ENCODE results near the gene RAB6B. TPM values are rescaled to one million over a fixed set of nuclear protein-coding genes. Genes with fewer than 3 reads are reported as not detected.

RAB6B gene
- total and polyA plus RNA-seq, 2 experiments from 2014 or later: 1.2 to 3.9 TPM

DNA sequence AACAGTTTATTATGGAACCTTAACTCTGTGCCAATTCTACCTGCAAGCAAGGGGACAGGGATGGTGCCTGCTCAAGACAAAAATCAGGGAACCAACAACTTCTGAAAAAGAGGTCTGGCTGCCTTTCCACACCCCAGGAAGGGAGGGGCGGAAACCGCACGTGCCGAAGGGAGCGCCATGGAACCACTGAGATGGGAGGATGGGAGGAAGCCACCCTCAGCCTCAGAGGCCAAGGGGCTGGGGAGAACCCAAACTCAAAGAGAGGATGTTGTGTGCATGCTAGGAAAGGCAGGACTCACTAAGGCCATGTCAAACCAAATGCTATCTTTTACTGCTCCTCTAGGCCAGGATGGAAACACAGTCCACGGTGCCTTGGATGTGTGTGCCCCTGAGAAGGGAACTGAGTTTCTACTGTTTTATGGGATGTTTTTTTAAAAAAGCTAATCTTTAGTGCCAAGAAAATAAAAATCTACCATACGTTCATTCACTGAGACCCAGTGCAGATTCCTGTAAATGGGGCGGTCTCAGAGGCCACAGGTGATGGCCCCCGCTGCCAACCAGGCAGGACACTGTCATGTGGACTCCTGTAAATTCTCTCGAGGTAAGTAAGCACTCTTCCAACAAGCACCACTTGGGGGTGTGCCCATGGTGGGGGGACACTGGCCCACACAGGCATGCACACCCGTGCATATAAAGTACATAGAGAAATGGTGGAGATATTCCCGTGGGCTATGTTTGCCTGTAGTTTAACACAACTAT, 69.5 kb downstream of the RAB6B start:
- ATAC-seq: no peak
- no peaks in the 10 kb centered on the region for H3K4me1 ChIP-seq (ENCODE audit: insufficient read depth)
- H3K27me3 Mint-ChIP-seq (ENCODE audit: insufficient read depth, low read depth, poor library complexity): peaks cover 12% of the 10 kb centered on the region
- H3K4me3 ChIP-seq: no peak overlapping the region
- peaks cover 4% of the 10 kb centered on the region; the same call in 1 of the 2 replicates for H3K9me2 ChIP-seq (ENCODE audit: insufficient read depth)
- no peaks in the 10 kb centered on the region for H3F3A ChIP-seq (replicated peaks; ENCODE audit: low read depth)
- no peak overlapping the region for H2AFZ ChIP-seq
- no peaks in the 10 kb centered on the region for H4K20me1 ChIP-seq (replicated peaks; ENCODE audit: insufficient read depth)
- H3K4me1 Mint-ChIP-seq: peaks cover 14% of the 10 kb centered on the region
- peaks cover 43% of the 10 kb centered on the region for H3K36me3 Mint-ChIP-seq (ENCODE audit: low read depth)
- H3K9me3 Mint-ChIP-seq: no peaks in the 10 kb centered on the region
- TF ChIP-seq, protein P1, sequence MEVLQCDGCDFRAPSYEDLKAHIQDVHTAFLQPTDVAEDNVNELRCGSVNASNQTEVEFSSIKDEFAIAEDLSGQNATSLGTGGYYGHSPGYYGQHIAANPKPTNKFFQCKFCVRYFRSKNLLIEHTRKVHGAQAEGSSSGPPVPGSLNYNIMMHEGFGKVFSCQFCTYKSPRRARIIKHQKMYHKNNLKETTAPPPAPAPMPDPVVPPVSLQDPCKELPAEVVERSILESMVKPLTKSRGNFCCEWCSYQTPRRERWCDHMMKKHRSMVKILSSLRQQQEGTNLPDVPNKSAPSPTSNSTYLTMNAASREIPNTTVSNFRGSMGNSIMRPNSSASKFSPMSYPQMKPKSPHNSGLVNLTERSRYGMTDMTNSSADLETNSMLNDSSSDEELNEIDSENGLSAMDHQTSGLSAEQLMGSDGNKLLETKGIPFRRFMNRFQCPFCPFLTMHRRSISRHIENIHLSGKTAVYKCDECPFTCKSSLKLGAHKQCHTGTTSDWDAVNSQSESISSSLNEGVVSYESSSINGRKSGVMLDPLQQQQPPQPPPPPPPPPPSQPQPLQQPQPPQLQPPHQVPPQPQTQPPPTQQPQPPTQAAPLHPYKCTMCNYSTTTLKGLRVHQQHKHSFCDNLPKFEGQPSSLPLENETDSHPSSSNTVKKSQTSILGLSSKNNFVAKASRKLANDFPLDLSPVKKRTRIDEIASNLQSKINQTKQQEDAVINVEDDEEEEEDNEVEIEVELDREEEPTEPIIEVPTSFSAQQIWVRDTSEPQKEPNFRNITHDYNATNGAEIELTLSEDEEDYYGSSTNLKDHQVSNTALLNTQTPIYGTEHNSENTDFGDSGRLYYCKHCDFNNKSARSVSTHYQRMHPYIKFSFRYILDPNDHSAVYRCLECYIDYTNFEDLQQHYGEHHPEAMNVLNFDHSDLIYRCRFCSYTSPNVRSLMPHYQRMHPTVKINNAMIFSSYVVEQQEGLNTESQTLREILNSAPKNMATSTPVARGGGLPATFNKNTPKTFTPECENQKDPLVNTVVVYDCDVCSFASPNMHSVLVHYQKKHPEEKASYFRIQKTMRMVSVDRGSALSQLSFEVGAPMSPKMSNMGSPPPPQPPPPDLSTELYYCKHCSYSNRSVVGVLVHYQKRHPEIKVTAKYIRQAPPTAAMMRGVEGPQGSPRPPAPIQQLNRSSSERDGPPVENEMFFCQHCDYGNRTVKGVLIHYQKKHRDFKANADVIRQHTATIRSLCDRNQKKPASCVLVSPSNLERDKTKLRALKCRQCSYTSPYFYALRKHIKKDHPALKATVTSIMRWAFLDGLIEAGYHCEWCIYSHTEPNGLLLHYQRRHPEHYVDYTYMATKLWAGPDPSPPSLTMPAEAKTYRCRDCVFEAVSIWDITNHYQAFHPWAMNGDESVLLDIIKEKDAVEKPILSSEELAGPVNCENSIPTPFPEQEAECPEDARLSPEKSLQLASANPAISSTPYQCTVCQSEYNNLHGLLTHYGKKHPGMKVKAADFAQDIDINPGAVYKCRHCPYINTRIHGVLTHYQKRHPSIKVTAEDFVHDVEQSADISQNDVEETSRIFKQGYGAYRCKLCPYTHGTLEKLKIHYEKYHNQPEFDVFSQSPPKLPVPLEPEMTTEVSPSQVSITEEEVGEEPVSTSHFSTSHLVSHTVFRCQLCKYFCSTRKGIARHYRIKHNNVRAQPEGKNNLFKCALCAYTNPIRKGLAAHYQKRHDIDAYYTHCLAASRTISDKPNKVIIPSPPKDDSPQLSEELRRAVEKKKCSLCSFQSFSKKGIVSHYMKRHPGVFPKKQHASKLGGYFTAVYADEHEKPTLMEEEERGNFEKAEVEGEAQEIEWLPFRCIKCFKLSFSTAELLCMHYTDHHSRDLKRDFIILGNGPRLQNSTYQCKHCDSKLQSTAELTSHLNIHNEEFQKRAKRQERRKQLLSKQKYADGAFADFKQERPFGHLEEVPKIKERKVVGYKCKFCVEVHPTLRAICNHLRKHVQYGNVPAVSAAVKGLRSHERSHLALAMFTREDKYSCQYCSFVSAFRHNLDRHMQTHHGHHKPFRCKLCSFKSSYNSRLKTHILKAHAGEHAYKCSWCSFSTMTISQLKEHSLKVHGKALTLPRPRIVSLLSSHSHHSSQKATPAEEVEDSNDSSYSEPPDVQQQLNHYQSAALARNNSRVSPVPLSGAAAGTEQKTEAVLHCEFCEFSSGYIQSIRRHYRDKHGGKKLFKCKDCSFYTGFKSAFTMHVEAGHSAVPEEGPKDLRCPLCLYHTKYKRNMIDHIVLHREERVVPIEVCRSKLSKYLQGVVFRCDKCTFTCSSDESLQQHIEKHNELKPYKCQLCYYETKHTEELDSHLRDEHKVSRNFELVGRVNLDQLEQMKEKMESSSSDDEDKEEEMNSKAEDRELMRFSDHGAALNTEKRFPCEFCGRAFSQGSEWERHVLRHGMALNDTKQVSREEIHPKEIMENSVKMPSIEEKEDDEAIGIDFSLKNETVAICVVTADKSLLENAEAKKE (CRISPR knock-in tag; IDR thresholded peaks at IDR 0.05): no peak
- no peak for TF ChIP-seq POLR2AphosphoS5 (IDR thresholded peaks at IDR 0.05; ENCODE audit: low read depth)
- TF ChIP-seq JUNB (IDR thresholded peaks at IDR 0.05; ENCODE audit: unreplicated experiment): no peak
- TF ChIP-seq CREB1 (CRISPR knock-in tag; IDR thresholded peaks at IDR 0.05; ENCODE audit: low read depth): no peak
- TF ChIP-seq ZNF331 (CRISPR knock-in tag; IDR thresholded peaks at IDR 0.05; ENCODE audit: low read depth): no peak
- no peak for TF ChIP-seq ZNF114 (CRISPR knock-in tag; IDR thresholded peaks at IDR 0.05)
- TF ChIP-seq, protein P2, sequence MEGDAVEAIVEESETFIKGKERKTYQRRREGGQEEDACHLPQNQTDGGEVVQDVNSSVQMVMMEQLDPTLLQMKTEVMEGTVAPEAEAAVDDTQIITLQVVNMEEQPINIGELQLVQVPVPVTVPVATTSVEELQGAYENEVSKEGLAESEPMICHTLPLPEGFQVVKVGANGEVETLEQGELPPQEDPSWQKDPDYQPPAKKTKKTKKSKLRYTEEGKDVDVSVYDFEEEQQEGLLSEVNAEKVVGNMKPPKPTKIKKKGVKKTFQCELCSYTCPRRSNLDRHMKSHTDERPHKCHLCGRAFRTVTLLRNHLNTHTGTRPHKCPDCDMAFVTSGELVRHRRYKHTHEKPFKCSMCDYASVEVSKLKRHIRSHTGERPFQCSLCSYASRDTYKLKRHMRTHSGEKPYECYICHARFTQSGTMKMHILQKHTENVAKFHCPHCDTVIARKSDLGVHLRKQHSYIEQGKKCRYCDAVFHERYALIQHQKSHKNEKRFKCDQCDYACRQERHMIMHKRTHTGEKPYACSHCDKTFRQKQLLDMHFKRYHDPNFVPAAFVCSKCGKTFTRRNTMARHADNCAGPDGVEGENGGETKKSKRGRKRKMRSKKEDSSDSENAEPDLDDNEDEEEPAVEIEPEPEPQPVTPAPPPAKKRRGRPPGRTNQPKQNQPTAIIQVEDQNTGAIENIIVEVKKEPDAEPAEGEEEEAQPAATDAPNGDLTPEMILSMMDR (conservative IDR thresholded peaks at IDR 0.05; ENCODE audit: low read depth in 2 of 2): no peak
- TF ChIP-seq NANOG (IDR thresholded peaks at IDR 0.05; ENCODE audit: borderline replicate concordance): no peak
- TF ChIP-seq EZH2phosphoT487 (IDR thresholded peaks at IDR 0.05; ENCODE audit: unreplicated experiment): no peak
- TF ChIP-seq, protein P3, sequence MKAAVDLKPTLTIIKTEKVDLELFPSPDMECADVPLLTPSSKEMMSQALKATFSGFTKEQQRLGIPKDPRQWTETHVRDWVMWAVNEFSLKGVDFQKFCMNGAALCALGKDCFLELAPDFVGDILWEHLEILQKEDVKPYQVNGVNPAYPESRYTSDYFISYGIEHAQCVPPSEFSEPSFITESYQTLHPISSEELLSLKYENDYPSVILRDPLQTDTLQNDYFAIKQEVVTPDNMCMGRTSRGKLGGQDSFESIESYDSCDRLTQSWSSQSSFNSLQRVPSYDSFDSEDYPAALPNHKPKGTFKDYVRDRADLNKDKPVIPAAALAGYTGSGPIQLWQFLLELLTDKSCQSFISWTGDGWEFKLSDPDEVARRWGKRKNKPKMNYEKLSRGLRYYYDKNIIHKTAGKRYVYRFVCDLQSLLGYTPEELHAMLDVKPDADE (IDR thresholded peaks at IDR 0.05): no peak
- no peak for TF ChIP-seq EZH2 (IDR thresholded peaks at IDR 0.05; ENCODE audit: low read depth, unreplicated experiment)
- no peak for TF ChIP-seq STAT1 (IDR thresholded peaks at IDR 0.05; ENCODE audit: unreplicated experiment)
- TF ChIP-seq REST (IDR thresholded peaks at IDR 0.05; ENCODE audit: unreplicated experiment): no peak
- H3K79me2 ChIP-seq (replicated peaks; ENCODE audit: insufficient read depth): no peaks in the 10 kb centered on the region
- DNase-seq (ENCODE audit: low spot score): no peak
- H3K36me3 ChIP-seq (ENCODE audit: insufficient read depth): no peaks in the 10 kb centered on the region
- no peaks in the 10 kb centered on the region for H3K27me3 ChIP-seq (ENCODE audit: insufficient read depth)
- H3K27ac ChIP-seq (ENCODE audit: low read depth): no peak overlapping the region
- no peak overlapping the region for H3K4me2 ChIP-seq
- H3K4me3 Mint-ChIP-seq: no peak overlapping the region
- H3K27ac Mint-ChIP-seq: no peak overlapping the region
